ENCODE results near the gene MCTP1.

DNA sequence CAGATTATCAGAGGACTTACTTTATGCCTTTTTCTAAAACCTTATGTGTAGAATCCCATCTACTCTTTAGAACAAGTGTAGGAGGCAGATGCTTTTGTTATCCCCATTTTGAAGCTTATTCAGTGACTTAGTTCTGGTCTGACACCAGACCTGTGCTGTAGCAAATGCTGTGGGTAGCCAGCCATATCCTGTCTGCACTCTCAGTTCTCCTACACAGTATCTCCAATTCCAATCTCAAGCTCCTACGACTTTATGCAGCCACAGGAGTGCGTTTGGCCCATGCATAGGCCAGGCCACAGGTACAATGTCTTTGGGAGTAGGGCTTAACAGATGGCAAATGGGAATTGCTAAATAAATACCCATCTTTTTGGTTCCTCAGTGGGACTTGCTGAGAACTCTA is 292.6 kb downstream of the MCTP1 start:
- TF ChIP-seq, protein P1, sequence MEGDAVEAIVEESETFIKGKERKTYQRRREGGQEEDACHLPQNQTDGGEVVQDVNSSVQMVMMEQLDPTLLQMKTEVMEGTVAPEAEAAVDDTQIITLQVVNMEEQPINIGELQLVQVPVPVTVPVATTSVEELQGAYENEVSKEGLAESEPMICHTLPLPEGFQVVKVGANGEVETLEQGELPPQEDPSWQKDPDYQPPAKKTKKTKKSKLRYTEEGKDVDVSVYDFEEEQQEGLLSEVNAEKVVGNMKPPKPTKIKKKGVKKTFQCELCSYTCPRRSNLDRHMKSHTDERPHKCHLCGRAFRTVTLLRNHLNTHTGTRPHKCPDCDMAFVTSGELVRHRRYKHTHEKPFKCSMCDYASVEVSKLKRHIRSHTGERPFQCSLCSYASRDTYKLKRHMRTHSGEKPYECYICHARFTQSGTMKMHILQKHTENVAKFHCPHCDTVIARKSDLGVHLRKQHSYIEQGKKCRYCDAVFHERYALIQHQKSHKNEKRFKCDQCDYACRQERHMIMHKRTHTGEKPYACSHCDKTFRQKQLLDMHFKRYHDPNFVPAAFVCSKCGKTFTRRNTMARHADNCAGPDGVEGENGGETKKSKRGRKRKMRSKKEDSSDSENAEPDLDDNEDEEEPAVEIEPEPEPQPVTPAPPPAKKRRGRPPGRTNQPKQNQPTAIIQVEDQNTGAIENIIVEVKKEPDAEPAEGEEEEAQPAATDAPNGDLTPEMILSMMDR (IDR thresholded peaks at IDR 0.05 in 4 of 5, conservative IDR thresholded peaks at IDR 0.05 in 1 of 5), result no peak
- TF ChIP-seq POLR2A (IDR thresholded peaks at IDR 0.05), result no peak
